Amygdala (tissue), 56 donors: Measurements from ENCODE around the gene PRB4.
"Not testable (repeated sequence)": the region's sequence is repeated elsewhere in the genome, so short reads cannot be mapped to it uniquely, and the experiment has no call there.

Experiments
- DNase-seq, 56 donors: peaks; one replicate each; lab custom pipeline; 2025; lab: John Stamatoyannopoulos, UW

The PRB4 gene

DNA sequence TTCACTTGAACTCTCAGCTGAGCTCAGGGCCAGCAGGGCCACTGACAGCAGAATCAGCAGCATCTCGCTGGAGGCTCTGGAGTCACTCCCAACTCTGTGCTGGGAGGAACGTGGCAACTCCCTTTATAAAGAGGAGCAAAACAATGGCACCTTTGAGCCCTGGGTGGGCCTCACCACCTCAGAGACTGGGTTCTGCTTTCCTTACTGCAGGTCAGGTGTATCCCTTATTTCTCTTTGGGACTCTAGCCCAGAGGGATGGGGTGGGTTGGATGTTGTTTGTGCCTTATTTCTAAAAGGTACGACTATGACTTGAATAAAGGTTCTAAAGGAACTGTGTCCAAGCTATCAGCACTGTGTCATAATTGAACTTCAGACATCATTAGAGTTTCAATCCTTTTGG, at the start of gene PRB4:
Gene PRB4, minus strand, starts transcription at position 101 of the 400 bp plus-strand sequence. Its CDS starts 38 bp downstream, at position 63.
- DNase-seq = no peak

DNA sequence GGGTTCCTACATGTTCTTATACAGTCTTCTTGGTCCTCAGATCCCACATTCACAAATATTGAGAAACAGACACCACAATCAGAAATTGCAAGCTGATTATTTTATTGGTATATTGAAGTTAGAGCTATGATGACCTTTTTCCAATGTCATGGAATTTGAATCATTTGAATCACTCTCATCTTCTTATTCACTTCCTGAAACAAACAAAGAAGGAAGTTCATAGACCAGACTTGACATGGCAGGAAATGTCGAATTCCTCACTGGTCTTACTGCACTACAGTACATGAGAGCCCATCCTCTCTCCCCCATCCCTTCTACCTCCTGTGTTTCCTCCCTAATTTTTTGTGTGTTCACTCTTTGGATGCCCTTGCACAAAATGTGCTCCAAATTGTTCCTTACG, 41.5 kb upstream of the PRB4 start:
- not testable (repeated sequence) for DNase-seq

- no peak for DNase-seq
Measured at GRCh38 chr12:11348439-11348838, 38.2 kb upstream of the PRB4 start.

GRCh38 chr12:11347810-11348209, 37.6 kb upstream of the PRB4 start:
- DNase-seq = no peak

DNA sequence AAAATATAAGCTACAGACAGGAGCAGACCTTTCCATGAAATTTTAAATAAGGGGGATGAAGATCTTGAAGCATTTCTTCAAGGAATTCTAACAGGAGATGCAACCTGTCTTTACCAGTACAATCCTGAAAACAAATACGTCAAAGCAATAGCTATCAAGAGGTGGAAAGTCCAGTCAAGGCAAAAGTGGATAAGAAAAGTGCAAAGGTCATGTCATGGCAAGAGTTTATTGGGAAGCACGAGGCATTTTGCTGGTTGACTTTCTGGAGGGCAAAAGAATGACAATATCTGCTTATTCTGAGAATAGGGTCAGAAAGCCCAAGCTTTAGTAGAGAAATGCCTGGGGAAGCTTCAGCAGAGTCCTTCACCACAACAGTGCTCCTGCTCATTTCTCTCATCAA, 34.3 kb upstream of the PRB4 start:
- no peak for DNase-seq

GRCh38 chr12:11324426-11324825, 14.2 kb upstream of the PRB4 start:
- DNase-seq = no peak

DNA sequence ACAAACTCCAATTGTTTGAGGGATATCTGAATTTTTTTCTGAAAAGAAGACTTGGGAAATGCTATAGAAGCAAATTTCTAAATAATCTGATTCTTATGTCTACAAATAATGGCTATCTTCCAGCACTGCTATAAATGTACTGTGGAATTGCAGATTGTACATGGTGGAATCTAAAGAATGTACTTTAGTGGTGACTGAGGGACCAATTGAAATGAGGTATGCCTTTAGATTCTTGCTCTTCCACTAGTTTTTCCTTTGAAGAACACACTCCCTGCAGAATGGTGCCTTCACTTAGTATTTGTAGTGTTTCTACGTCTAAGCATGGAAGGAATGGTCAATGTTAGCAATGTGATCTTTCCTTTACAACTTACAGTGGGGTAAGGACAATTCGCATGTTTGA, 11.7 kb upstream of the PRB4 start:
- no peak for DNase-seq

- no peak for DNase-seq
Measured at GRCh38 chr12:11307143-11307542, 3.1 kb downstream of the PRB4 start.

DNA sequence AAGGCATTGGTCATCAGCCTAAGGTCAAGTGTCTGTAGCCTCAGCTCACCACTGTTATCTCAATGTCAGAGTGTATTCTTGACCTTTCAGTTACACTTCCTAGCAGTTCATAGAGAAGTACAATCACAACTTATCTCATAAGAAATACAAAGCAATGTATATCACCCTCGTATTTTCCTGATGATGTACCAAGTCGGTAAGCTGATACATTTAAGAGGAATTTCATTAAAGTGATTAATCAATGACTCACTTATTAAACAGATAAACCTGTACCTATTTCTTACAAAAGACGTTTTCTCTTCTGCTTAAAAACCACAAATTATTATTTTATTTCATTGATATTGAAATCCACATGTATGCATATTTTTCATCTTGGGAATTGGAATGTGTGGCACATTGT, 36.8 kb downstream of the PRB4 start:
- DNase-seq = no peak

- DNase-seq = no peak
Measured at GRCh38 chr12:11269607-11270006, 40.6 kb downstream of the PRB4 start, which contains the start of gene PRB3. PRB3 (minus strand) TSS chr12:11269707; CDS start chr12:11269669, 38 bp downstream.

GRCh38 chr12:11264501-11264900, 45.7 kb downstream of the PRB4 start:
- no peak for DNase-seq
